ENCODE data around the gene L3MBTL4. TPM values are rescaled to one million over a fixed set of nuclear protein-coding genes. Genes with fewer than 3 reads are reported as not detected.

The L3MBTL4 gene
- total RNA-seq, 1 experiment from 2014 or later, result 0.87 TPM

DNA sequence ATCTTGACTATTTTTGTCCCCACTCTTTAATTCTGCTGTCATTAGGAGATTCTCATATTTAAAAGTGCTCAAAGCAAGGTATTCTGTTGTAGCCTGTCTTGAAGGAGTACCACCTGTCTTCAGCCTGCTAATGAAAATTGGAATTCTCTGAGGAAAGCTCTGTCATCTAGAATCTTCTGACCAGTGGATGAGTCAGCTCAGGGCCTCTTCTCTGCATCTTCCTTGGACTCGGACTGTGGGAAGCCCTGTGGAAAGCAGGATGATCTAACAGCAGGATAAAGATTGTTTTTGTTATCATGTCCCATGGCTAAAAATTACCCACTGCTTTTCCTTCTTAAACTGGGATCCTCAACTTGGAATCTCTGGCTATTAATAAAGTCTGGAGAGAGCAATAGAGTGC is 500.7 kb downstream of the L3MBTL4 start:
- Histone ChIP-seq H3K9me3 (ENCODE audit: control insufficient read depth, insufficient read depth, low read depth, low read length) (no peaks in the 10 kb centered on the region), H3K36me3 (ENCODE audit: control insufficient read depth, insufficient read depth, low read length) (no peaks in the 10 kb centered on the region), H3K27me3 (ENCODE audit: control insufficient read depth, insufficient read depth, low read length) (no peaks in the 10 kb centered on the region), H3K27ac (ENCODE audit: low read length) (no peak overlapping the region), H3K4me3 (ENCODE audit: low read depth in 2 of 2, low read length in 2 of 2) (no peak overlapping the region), H3K4me1 (ENCODE audit: control insufficient read depth, insufficient read depth, low read length) (no peaks in the 10 kb centered on the region)
- no TSS peak for BruUV-seq (replicated peaks)
- in situ Hi-C loops (cut with HindIII; ENCODE audit: low pct_unique_long_range_greater_than_20kb, low sequenced_read_pairs), result no loop called here
- DNase-seq (ENCODE audit: low read depth, low spot score) (no peak), ATAC-seq (no peak)
- TF ChIP-seq TCF7L2 (IDR thresholded peaks at IDR 0.05; ENCODE audit: low read depth, low read length) (no peak), POLR2AphosphoS5 (IDR thresholded peaks at IDR 0.05; ENCODE audit: low read depth, low read length) (no peak), SIN3A (IDR thresholded peaks at IDR 0.05; ENCODE audit: borderline replicate concordance, insufficient read depth, low read depth, low read length) (no peak)
- TF ChIP-seq, protein P1, sequence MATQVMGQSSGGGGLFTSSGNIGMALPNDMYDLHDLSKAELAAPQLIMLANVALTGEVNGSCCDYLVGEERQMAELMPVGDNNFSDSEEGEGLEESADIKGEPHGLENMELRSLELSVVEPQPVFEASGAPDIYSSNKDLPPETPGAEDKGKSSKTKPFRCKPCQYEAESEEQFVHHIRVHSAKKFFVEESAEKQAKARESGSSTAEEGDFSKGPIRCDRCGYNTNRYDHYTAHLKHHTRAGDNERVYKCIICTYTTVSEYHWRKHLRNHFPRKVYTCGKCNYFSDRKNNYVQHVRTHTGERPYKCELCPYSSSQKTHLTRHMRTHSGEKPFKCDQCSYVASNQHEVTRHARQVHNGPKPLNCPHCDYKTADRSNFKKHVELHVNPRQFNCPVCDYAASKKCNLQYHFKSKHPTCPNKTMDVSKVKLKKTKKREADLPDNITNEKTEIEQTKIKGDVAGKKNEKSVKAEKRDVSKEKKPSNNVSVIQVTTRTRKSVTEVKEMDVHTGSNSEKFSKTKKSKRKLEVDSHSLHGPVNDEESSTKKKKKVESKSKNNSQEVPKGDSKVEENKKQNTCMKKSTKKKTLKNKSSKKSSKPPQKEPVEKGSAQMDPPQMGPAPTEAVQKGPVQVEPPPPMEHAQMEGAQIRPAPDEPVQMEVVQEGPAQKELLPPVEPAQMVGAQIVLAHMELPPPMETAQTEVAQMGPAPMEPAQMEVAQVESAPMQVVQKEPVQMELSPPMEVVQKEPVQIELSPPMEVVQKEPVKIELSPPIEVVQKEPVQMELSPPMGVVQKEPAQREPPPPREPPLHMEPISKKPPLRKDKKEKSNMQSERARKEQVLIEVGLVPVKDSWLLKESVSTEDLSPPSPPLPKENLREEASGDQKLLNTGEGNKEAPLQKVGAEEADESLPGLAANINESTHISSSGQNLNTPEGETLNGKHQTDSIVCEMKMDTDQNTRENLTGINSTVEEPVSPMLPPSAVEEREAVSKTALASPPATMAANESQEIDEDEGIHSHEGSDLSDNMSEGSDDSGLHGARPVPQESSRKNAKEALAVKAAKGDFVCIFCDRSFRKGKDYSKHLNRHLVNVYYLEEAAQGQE (IDR thresholded peaks at IDR 0.05; ENCODE audit: insufficient read depth in 1 of 2, low read depth in 2 of 2, low read length in 1 of 2), result no peak
- TF ChIP-seq, protein P2, sequence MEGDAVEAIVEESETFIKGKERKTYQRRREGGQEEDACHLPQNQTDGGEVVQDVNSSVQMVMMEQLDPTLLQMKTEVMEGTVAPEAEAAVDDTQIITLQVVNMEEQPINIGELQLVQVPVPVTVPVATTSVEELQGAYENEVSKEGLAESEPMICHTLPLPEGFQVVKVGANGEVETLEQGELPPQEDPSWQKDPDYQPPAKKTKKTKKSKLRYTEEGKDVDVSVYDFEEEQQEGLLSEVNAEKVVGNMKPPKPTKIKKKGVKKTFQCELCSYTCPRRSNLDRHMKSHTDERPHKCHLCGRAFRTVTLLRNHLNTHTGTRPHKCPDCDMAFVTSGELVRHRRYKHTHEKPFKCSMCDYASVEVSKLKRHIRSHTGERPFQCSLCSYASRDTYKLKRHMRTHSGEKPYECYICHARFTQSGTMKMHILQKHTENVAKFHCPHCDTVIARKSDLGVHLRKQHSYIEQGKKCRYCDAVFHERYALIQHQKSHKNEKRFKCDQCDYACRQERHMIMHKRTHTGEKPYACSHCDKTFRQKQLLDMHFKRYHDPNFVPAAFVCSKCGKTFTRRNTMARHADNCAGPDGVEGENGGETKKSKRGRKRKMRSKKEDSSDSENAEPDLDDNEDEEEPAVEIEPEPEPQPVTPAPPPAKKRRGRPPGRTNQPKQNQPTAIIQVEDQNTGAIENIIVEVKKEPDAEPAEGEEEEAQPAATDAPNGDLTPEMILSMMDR (IDR thresholded peaks at IDR 0.05), result no peak
- intact Hi-C loops (cut with micrococcal nuclease; ENCODE audit: unreplicated experiment), result no loop called here
- ChIA-PET POLR2A (no interaction called here), CTCF (no interaction called here)

DNA sequence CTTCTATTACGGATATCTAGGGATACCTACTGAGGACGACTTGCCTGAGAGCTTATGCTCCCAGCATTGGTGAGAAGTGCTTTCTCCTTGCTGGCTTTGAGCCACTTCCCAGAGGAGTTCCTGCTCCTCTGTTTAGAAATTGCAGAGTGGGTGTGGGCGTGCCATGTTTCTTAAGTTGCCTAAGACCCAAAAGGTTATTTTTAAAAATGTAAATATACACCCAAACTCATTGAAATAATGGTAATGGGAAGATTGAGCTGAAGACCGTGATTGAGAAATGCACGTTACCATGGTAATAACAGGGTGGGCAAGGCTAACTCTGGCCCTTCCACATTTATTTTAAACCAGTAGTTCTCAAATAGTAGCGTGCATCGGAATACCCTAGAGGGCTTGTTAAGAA is 502.1 kb downstream of the L3MBTL4 start:
- BruUV-seq (replicated peaks), result no TSS peak
- Histone ChIP-seq H3K9me3 (ENCODE audit: control insufficient read depth, insufficient read depth, low read depth, low read length) (no peaks in the 10 kb centered on the region), H3K4me3 (ENCODE audit: low read depth in 2 of 2, low read length in 2 of 2) (no peak overlapping the region), H3K27ac (ENCODE audit: low read length) (no peak overlapping the region), H3K27me3 (ENCODE audit: control insufficient read depth, insufficient read depth, low read length) (no peaks in the 10 kb centered on the region), H3K4me1 (ENCODE audit: control insufficient read depth, insufficient read depth, low read length) (no peaks in the 10 kb centered on the region), H3K36me3 (ENCODE audit: control insufficient read depth, insufficient read depth, low read length) (no peaks in the 10 kb centered on the region)
- ChIA-PET CTCF (no interaction called here), POLR2A (no interaction called here)
- ATAC-seq (no peak), DNase-seq (ENCODE audit: low read depth, low spot score) (no peak)
- in situ Hi-C loops (cut with HindIII; ENCODE audit: low pct_unique_long_range_greater_than_20kb, low sequenced_read_pairs) (no loop called here), intact Hi-C loops (cut with micrococcal nuclease; ENCODE audit: unreplicated experiment) (no loop called here)
- TF ChIP-seq, protein P1 (IDR thresholded peaks at IDR 0.05; ENCODE audit: insufficient read depth in 1 of 2, low read depth in 2 of 2, low read length in 1 of 2), result no peak
- no peak for TF ChIP-seq POLR2AphosphoS5 (IDR thresholded peaks at IDR 0.05; ENCODE audit: low read depth, low read length)
- TF ChIP-seq, protein P2 (IDR thresholded peaks at IDR 0.05), result no peak
- TF ChIP-seq TCF7L2 (IDR thresholded peaks at IDR 0.05; ENCODE audit: low read depth, low read length), result no peak
- TF ChIP-seq SIN3A (IDR thresholded peaks at IDR 0.05; ENCODE audit: borderline replicate concordance, insufficient read depth, low read depth, low read length), result no peak

Data from Panc1 (cell line).